PC-9 (cell line): ENCODE measurements around the gene CLEC16A.

ENCODE experiments used
- EZH2 ChIP-seq: fragments of 200-600 bp; sonication (generic); IDR thresholded peaks from 2 replicates; pipeline ENCODE4 v1.8.0; 2017; ENCODE audit warnings: antibody characterized with exemption, low read depth
- TF ChIP-seq, protein P1 (sequence below): fragments of 200-600 bp; sonication (generic); conservative IDR thresholded peaks from 2 replicates; pipeline ENCODE4 v1.6.1; 2017; ENCODE audit warnings: mixed run types, antibody characterized with exemption, mild to moderate bottlenecking, moderate library complexity

DNA sequence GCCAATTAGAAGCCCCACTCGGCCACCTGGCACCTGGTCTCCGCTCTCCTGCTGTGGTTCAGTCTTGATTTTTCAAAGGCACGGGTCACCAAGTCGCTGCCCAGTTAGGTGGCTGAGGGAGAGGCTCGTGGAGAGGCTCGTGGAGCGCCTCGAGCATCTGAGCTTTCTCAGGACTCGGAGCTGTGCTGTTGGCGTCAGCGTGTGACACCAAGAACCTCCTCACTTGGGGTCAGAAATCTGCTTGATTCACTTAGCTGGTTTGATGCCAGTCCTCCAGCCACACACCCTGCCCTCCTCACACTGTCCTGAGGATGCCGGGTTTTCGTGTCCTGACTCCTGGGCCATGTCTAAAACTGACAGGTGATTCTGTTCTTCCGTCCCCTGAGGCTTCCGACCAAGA is 229.1 kb downstream of the CLEC16A start:
- TF ChIP-seq, protein P1, sequence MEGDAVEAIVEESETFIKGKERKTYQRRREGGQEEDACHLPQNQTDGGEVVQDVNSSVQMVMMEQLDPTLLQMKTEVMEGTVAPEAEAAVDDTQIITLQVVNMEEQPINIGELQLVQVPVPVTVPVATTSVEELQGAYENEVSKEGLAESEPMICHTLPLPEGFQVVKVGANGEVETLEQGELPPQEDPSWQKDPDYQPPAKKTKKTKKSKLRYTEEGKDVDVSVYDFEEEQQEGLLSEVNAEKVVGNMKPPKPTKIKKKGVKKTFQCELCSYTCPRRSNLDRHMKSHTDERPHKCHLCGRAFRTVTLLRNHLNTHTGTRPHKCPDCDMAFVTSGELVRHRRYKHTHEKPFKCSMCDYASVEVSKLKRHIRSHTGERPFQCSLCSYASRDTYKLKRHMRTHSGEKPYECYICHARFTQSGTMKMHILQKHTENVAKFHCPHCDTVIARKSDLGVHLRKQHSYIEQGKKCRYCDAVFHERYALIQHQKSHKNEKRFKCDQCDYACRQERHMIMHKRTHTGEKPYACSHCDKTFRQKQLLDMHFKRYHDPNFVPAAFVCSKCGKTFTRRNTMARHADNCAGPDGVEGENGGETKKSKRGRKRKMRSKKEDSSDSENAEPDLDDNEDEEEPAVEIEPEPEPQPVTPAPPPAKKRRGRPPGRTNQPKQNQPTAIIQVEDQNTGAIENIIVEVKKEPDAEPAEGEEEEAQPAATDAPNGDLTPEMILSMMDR, result no peak
- TF ChIP-seq EZH2, result no peak
